ENCODE measurements around the gene PCNT. TPM values are rescaled to one million over a fixed set of nuclear protein-coding genes. Genes with fewer than 3 reads are reported as not detected.

The PCNT gene
- total RNA-seq, 1 experiment from 2014 or later: 41.0 TPM

GRCh38 chr21:46285761-46286647 is 38.0 kb upstream of the PCNT start, which contains the start of gene YBEY (continued):
- TF ChIP-seq AR (CRISPR knock-in tag; IDR thresholded peaks at IDR 0.05) (no peak), MYBL2 (CRISPR knock-in tag; IDR thresholded peaks at IDR 0.05) (peak; percentile 78), MAX (CRISPR knock-in tag; IDR thresholded peaks at IDR 0.05) (peak; percentile 38), ATF3 (CRISPR knock-in tag; conservative IDR thresholded peaks at IDR 0.05) (no peak), TCF7 (CRISPR knock-in tag; IDR thresholded peaks at IDR 0.05; ENCODE audit: low read depth) (no peak), ZNF121 (CRISPR knock-in tag; IDR thresholded peaks at IDR 0.05) (no peak), ZNF396 (CRISPR knock-in tag; IDR thresholded peaks at IDR 0.05; ENCODE audit: borderline replicate concordance) (no peak), MXD4 (CRISPR knock-in tag; IDR thresholded peaks at IDR 0.05; ENCODE audit: borderline replicate concordance) (no peak), OVOL2 (CRISPR knock-in tag; IDR thresholded peaks at IDR 0.05; ENCODE audit: borderline replicate concordance) (no peak), EMX1 (CRISPR knock-in tag; IDR thresholded peaks at IDR 0.05) (no peak), FOXP1 (CRISPR knock-in tag; IDR thresholded peaks at IDR 0.05; ENCODE audit: borderline replicate concordance) (peak; percentile 88; the same call in 1 of the 2 replicates), KAT7 (CRISPR knock-in tag; IDR thresholded peaks at IDR 0.05; ENCODE audit: borderline replicate concordance) (peak; percentile 93; the same call in 1 of the 2 replicates), ATF1 (CRISPR knock-in tag; IDR thresholded peaks at IDR 0.05) (peak; percentile 31; the same call in 1 of the 2 replicates), NR3C1 (CRISPR knock-in tag; conservative IDR thresholded peaks at IDR 0.05; ENCODE audit: low read depth) (no peak), RELA (CRISPR knock-in tag; IDR thresholded peaks at IDR 0.05; ENCODE audit: borderline replicate concordance) (peak; percentile 44; the same call in 1 of the 2 replicates), ZBTB21 (CRISPR knock-in tag; IDR thresholded peaks at IDR 0.05; ENCODE audit: borderline replicate concordance) (no peak), E2F1 (CRISPR knock-in tag; IDR thresholded peaks at IDR 0.05) (no peak; the same call in 1 of the 2 replicates), ATF6 (CRISPR knock-in tag; IDR thresholded peaks at IDR 0.05) (no peak), USF1 (CRISPR knock-in tag; IDR thresholded peaks at IDR 0.05) (no peak), ZNF425 (CRISPR knock-in tag; conservative IDR thresholded peaks at IDR 0.05) (no peak), TP53 (CRISPR knock-in tag; IDR thresholded peaks at IDR 0.05) (no peak; the same call in 1 of the 2 replicates), NFYB (CRISPR knock-in tag; conservative IDR thresholded peaks at IDR 0.05; ENCODE audit: low read depth) (no peak), ETV6 (CRISPR knock-in tag; IDR thresholded peaks at IDR 0.05) (peak; percentile 39; the same call in 1 of the 2 replicates), ERG (CRISPR knock-in tag; IDR thresholded peaks at IDR 0.05) (no peak), GTF2I (CRISPR knock-in tag; conservative IDR thresholded peaks at IDR 0.05) (no peak), ZNF512 (CRISPR knock-in tag; IDR thresholded peaks at IDR 0.05; ENCODE audit: borderline replicate concordance) (no peak)
